Neural progenitor cell (in vitro differentiated cells): ENCODE measurements around the gene ATG3. TPM values are rescaled to one million over a fixed set of nuclear protein-coding genes. Genes with fewer than 3 reads are reported as not detected.
"Not testable (repeated sequence)": the region's sequence is repeated elsewhere in the genome, so short reads cannot be mapped to it uniquely, and the experiment has no call there.

Experiments
- DNase-seq: peaks from one replicate; pipeline ENCODE4 v3.0.0-alpha.2; 2016; ENCODE audit warnings: low spot score
- H2AFZ ChIP-seq: fragments of 200-600 bp; sonication (generic); replicated peaks from 2 replicates; pipeline ENCODE4 v1.6.1; 2016; ENCODE audit warnings: antibody characterized with exemption
- H3F3A ChIP-seq: fragments of 200-600 bp; sonication (generic); 2 replicates; pipeline ENCODE4 v1.6.1; 2016; ENCODE audit warnings: antibody characterized with exemption, low read depth
- H3K27ac ChIP-seq: fragments of 200-600 bp; sonication (generic); 2 replicates; pipeline ENCODE4 v1.5.1; 2016; ENCODE audit warnings: mild to moderate bottlenecking
- H3K27me3 ChIP-seq: fragments of 200-600 bp; sonication (generic); 2 replicates; pipeline ENCODE4 v1.6.1; 2016; ENCODE audit warnings: mild to moderate bottlenecking, moderate library complexity
- H3K36me3 ChIP-seq: fragments of 200-600 bp; sonication (generic); 2 replicates; pipeline ENCODE4 v1.5.1; 2016
- H3K4me1 ChIP-seq: fragments of 200-600 bp; sonication (generic); 2 replicates; pipeline ENCODE4 v1.6.1; 2016; ENCODE audit warnings: mixed run types
- H3K4me2 ChIP-seq: fragments of 200-600 bp; sonication (generic); 2 replicates; pipeline ENCODE4 v1.6.1; 2016
- H3K4me3 ChIP-seq: fragments of 200-600 bp; sonication (generic); 2 replicates; pipeline ENCODE4 v1.5.1; 2016
- H3K79me2 ChIP-seq: fragments of 200-600 bp; sonication (generic); 2 replicates; pipeline ENCODE4 v1.6.1; 2016; ENCODE audit warnings: low read depth
- H3K9ac ChIP-seq: fragments of 200-600 bp; sonication (generic); 2 replicates; pipeline ENCODE4 v1.6.1; 2016
- H3K9me3 ChIP-seq: fragments of 200-600 bp; sonication (generic); 2 replicates; pipeline ENCODE4 v1.5.1; 2016; ENCODE audit warnings: low read depth
- H4K20me1 ChIP-seq: fragments of 200-600 bp; sonication (generic); 2 replicates; pipeline ENCODE4 v1.6.1; 2016; ENCODE audit warnings: low read depth
- H3K27ac Mint-ChIP-seq: 3 replicates; pipeline ENCODE4 v1.8.0; 2021; ENCODE audit warnings: mixed read lengths
- H3K27me3 Mint-ChIP-seq: 2 replicates; pipeline ENCODE4 v1.8.0; 2022; ENCODE audit warnings: low read depth, mild to moderate bottlenecking, inconsistent platforms, moderate library complexity, mixed read lengths; ENCODE audit not compliant: insufficient read depth
- H3K36me3 Mint-ChIP-seq: 3 replicates; pipeline ENCODE4 v1.8.0; 2021; ENCODE audit warnings: mixed read lengths
- H3K4me1 Mint-ChIP-seq: 3 replicates; pipeline ENCODE4 v1.8.0; 2021; ENCODE audit warnings: mixed read lengths
- H3K4me3 Mint-ChIP-seq: 3 replicates; pipeline ENCODE4 v1.8.0; 2021; ENCODE audit warnings: mild to moderate bottlenecking, moderate library complexity, mixed read lengths
- H3K9me3 Mint-ChIP-seq: 3 replicates; pipeline ENCODE4 v1.8.0; 2020; ENCODE audit warnings: mixed read lengths
- CTCF ChIP-seq: fragments of 200-600 bp; sonication (generic); IDR thresholded peaks from 2 replicates; pipeline ENCODE4 v1.5.1; 2017; ENCODE audit warnings: antibody characterized with exemption, mild to moderate bottlenecking
- EZH2 ChIP-seq: fragments of 200-600 bp; sonication (generic); IDR thresholded peaks from 2 replicates; pipeline ENCODE4 v1.6.1; 2017; ENCODE audit warnings: antibody characterized with exemption, mild to moderate bottlenecking, moderate library complexity
- EZH2phosphoT487 ChIP-seq: fragments of 200-600 bp; sonication (generic); IDR thresholded peaks from 2 replicates; pipeline ENCODE4 v1.6.1; 2017; ENCODE audit warnings: antibody characterized with exemption
- total RNA-seq: library from RNA; depleted of rRNA; stranded (reverse); fragments of >200 nt; gene quantifications from 2 replicates; pipeline ENCODE4 v1.2.3, GENCODE V29; 2015; ENCODE audit warnings: low replicate concordance

ATG3 gene
- total RNA-seq, 1 donor from 2014 or later, result 55.8 TPM

GRCh38 chr3:112564940-112565305 is 3.2 kb upstream of the ATG3 start:
- no peak overlapping the region for H3K27ac ChIP-seq
- no peaks in the 10 kb centered on the region for H3K9me3 ChIP-seq
- DNase-seq, result no peak
- no peaks in the 10 kb centered on the region for H4K20me1 ChIP-seq
- peaks cover 21% of the 10 kb centered on the region for H3K4me1 ChIP-seq
- no peak overlapping the region for H3K9ac ChIP-seq
- Mint-ChIP-seq H3K27ac (no peak overlapping the region), H3K4me3 (no peak overlapping the region), H3K27me3 (peaks cover 2% of the 10 kb centered on the region), H3K9me3 (peaks cover 3% of the 10 kb centered on the region), H3K36me3 (peaks cover 6% of the 10 kb centered on the region), H3K4me1 (peaks cover 26% of the 10 kb centered on the region)
- peaks cover 26% of the 10 kb centered on the region for H3K79me2 ChIP-seq
- no peak overlapping the region for H3K4me3 ChIP-seq
- no peaks in the 10 kb centered on the region for H3K36me3 ChIP-seq
- H3K4me2 ChIP-seq, result peak overlapping the region; percentile 39
- no peak for TF ChIP-seq CTCF
- no peak for TF ChIP-seq EZH2
- no peak for TF ChIP-seq EZH2phosphoT487
- H2AFZ ChIP-seq, result peak overlapping the region; percentile 7
- H3K27me3 ChIP-seq, result no peaks in the 10 kb centered on the region
- peaks cover 30% of the 10 kb centered on the region for H3F3A ChIP-seq

GRCh38 chr3:112564247-112564939 is 2.6 kb upstream of the ATG3 start:
- Mint-ChIP-seq H3K4me1 (peaks cover 32% of the 10 kb centered on the region), H3K4me3 (peak overlapping the region; percentile 2)
- H3K27me3 ChIP-seq, H3K27me3 Mint-ChIP-seq, H3K9me3 ChIP-seq, H3K36me3 ChIP-seq, H3K27ac Mint-ChIP-seq, H3K9ac ChIP-seq, H3K27ac ChIP-seq, H3K9me3 Mint-ChIP-seq, H3K36me3 Mint-ChIP-seq, H4K20me1 ChIP-seq: not testable (repeated sequence)
- peak overlapping the region; percentile 72 for H3K4me3 ChIP-seq
- peaks cover 32% of the 10 kb centered on the region for H3K79me2 ChIP-seq
- peak; percentile 52 for DNase-seq
- peak overlapping the region; percentile 83 for H3K4me2 ChIP-seq
- H3K4me1 ChIP-seq, result peaks cover 24% of the 10 kb centered on the region
- peak overlapping the region; percentile 7 for H2AFZ ChIP-seq
- peak; percentile 39 for TF ChIP-seq CTCF
- peaks cover 30% of the 10 kb centered on the region for H3F3A ChIP-seq

GRCh38 chr3:112561484-112561733 is 353 bp downstream of the ATG3 start:
- Mint-ChIP-seq H3K9me3 (peaks cover 3% of the 10 kb centered on the region), H3K27ac (no peak overlapping the region), H3K4me3 (peak overlapping the region; percentile 99), H3K4me1 (peaks cover 37% of the 10 kb centered on the region), H3K36me3 (peaks cover 8% of the 10 kb centered on the region), H3K27me3 (peaks cover 2% of the 10 kb centered on the region)
- Histone ChIP-seq H3K4me2 (peak overlapping the region; percentile 83), H3K4me3 (peak overlapping the region; percentile 72), H3K9ac (peak overlapping the region; percentile 48), H3K27ac (peak overlapping the region; percentile 95), H4K20me1 (no peaks in the 10 kb centered on the region), H3K36me3 (peaks cover 6% of the 10 kb centered on the region), H2AFZ (peak overlapping the region; percentile 97), H3K9me3 (no peaks in the 10 kb centered on the region), H3K27me3 (no peaks in the 10 kb centered on the region), H3K4me1 (peaks cover 24% of the 10 kb centered on the region), H3F3A (peaks cover 30% of the 10 kb centered on the region), H3K79me2 (peaks cover 52% of the 10 kb centered on the region)
- TF ChIP-seq CTCF, result no peak
- TF ChIP-seq EZH2phosphoT487, result no peak
- no peak for TF ChIP-seq EZH2
- no peak for DNase-seq
